ENCODE results near the gene LIN9. TPM values are rescaled to one million over a fixed set of nuclear protein-coding genes. Genes with fewer than 3 reads are reported as not detected.

Gene LIN9
- total RNA-seq, 1 donor from 2014 or later: 3.2 TPM

GRCh38 chr1:226217273-226217672 is 91.7 kb downstream of the LIN9 start:
- Histone ChIP-seq H3K36me3 (ENCODE audit: control insufficient read depth, insufficient read depth, low read length) (no peaks in the 10 kb centered on the region), H3K27me3 (ENCODE audit: control insufficient read depth, insufficient read depth, low read length) (no peaks in the 10 kb centered on the region), H3K4me3 (ENCODE audit: low read depth, low read length) (no peak overlapping the region)
- no peak for TF ChIP-seq CTCF (IDR thresholded peaks at IDR 0.05; ENCODE audit: insufficient read depth, low read length, severe bottlenecking)
- DNase-seq (ENCODE audit: low read depth) (no peak), FAIRE-seq (no peak)

GRCh38 chr1:226216056-226216455 is 92.9 kb downstream of the LIN9 start:
- H3K36me3 ChIP-seq (ENCODE audit: control insufficient read depth, insufficient read depth, low read length): no peaks in the 10 kb centered on the region
- TF ChIP-seq CTCF (IDR thresholded peaks at IDR 0.05; ENCODE audit: insufficient read depth, low read length, severe bottlenecking): no peak
- no peak for DNase-seq (ENCODE audit: low read depth)
- H3K27me3 ChIP-seq (ENCODE audit: control insufficient read depth, insufficient read depth, low read length): no peaks in the 10 kb centered on the region
- no peak for FAIRE-seq
- H3K4me3 ChIP-seq (ENCODE audit: low read depth, low read length): no peak overlapping the region

GRCh38 chr1:226215239-226215638 is 93.7 kb downstream of the LIN9 start:
- Histone ChIP-seq H3K4me3 (ENCODE audit: low read depth, low read length) (no peak overlapping the region), H3K36me3 (ENCODE audit: control insufficient read depth, insufficient read depth, low read length) (no peaks in the 10 kb centered on the region), H3K27me3 (ENCODE audit: control insufficient read depth, insufficient read depth, low read length) (no peaks in the 10 kb centered on the region)
- FAIRE-seq (no peak), DNase-seq (ENCODE audit: low read depth) (no peak)
- no peak for TF ChIP-seq CTCF (IDR thresholded peaks at IDR 0.05; ENCODE audit: insufficient read depth, low read length, severe bottlenecking)

GRCh38 chr1:226212545-226212944 is 96.4 kb downstream of the LIN9 start:
- no peak for TF ChIP-seq CTCF (IDR thresholded peaks at IDR 0.05; ENCODE audit: insufficient read depth, low read length, severe bottlenecking)
- DNase-seq (ENCODE audit: low read depth) (no peak), FAIRE-seq (no peak)
- no peak overlapping the region for H3K4me3 ChIP-seq (ENCODE audit: low read depth, low read length)
- no peaks in the 10 kb centered on the region for H3K27me3 ChIP-seq (ENCODE audit: control insufficient read depth, insufficient read depth, low read length)
- H3K36me3 ChIP-seq (ENCODE audit: control insufficient read depth, insufficient read depth, low read length): no peaks in the 10 kb centered on the region

GRCh38 chr1:226211181-226211821 is 97.7 kb downstream of the LIN9 start:
- H3K4me3 ChIP-seq (ENCODE audit: low read depth, low read length): no peak overlapping the region
- H3K36me3 ChIP-seq (ENCODE audit: control insufficient read depth, insufficient read depth, low read length): no peaks in the 10 kb centered on the region
- no peaks in the 10 kb centered on the region for H3K27me3 ChIP-seq (ENCODE audit: control insufficient read depth, insufficient read depth, low read length)
- FAIRE-seq (no peak), DNase-seq (ENCODE audit: low read depth) (peak; percentile 17)
- no peak for TF ChIP-seq CTCF (IDR thresholded peaks at IDR 0.05; ENCODE audit: insufficient read depth, low read length, severe bottlenecking)

- no peak overlapping the region for H3K4me3 ChIP-seq (ENCODE audit: low read depth, low read length)
- no peak for TF ChIP-seq CTCF (IDR thresholded peaks at IDR 0.05; ENCODE audit: insufficient read depth, low read length, severe bottlenecking)
- H3K27me3 ChIP-seq (ENCODE audit: control insufficient read depth, insufficient read depth, low read length): no peaks in the 10 kb centered on the region
- DNase-seq (ENCODE audit: low read depth): no peak
- H3K36me3 ChIP-seq (ENCODE audit: control insufficient read depth, insufficient read depth, low read length): no peaks in the 10 kb centered on the region
- no peak for FAIRE-seq
Observed at GRCh38 chr1:226210571-226211176, 98.3 kb downstream of the LIN9 start.

All from bronchial epithelial cell (primary cell).